NCI-H510A (cell line): ENCODE results near the gene PCBP3.
"Not testable (repeated sequence)": the region's sequence is repeated elsewhere in the genome, so short reads cannot be mapped to it uniquely, and the experiment has no call there.

ENCODE experiments used
- DNase-seq: peaks from one replicate; lab custom pipeline; 2025; lab: John Stamatoyannopoulos, UW

PCBP3 gene

DNA sequence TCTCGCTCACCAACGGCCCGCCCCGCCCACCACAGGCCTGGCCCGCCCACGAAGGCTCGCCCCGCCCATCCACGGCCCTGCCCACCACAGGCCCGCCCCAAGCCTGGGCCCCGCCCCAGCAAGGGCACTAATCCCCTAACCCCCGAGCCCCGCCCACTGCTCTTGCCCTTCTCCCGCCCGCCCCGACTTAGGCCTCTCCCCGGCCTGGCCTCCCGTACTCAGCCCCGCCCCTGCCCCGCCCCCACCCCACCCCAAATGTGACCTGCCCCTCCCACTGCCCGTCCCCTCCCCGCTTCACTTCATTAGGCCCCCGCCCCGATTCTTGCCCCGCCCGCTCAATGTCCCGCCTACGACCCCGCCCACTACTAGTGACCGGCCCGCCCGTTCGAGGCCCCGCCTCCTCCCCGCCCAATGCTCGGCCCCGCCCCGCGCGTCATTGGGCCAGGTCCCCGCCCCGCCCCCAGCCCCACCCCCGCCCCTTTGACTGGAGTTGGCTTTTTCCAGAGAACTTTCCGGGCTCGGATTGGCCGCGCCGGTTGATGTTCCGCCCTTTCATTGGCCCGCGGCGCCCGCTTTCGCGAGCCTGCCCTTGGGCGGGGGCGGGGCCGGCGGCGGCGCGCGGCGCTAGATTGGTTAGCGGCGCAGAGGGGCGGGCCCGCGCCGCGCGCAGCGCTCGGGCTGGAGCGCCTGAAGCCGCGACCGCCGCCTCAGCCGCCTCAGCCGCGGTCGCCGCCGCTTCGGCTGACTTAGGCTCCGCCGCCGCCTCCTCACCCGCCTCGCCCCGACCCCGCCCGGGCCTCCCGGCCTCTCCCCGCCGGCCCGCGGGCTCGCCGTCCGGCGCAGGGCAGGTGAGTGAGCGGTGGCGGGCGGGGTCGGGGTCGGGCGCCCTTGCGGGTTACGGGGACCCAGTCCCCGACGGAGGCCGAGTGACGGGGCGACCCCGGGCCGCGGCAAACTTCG lies at the start of gene PCBP3:
TSS of gene PCBP3 (plus strand) at position 705 of the 960 bp plus-strand sequence. CDS start 206,361 bp downstream, outside the sequence.
- DNase-seq = peak; percentile 92

DNA sequence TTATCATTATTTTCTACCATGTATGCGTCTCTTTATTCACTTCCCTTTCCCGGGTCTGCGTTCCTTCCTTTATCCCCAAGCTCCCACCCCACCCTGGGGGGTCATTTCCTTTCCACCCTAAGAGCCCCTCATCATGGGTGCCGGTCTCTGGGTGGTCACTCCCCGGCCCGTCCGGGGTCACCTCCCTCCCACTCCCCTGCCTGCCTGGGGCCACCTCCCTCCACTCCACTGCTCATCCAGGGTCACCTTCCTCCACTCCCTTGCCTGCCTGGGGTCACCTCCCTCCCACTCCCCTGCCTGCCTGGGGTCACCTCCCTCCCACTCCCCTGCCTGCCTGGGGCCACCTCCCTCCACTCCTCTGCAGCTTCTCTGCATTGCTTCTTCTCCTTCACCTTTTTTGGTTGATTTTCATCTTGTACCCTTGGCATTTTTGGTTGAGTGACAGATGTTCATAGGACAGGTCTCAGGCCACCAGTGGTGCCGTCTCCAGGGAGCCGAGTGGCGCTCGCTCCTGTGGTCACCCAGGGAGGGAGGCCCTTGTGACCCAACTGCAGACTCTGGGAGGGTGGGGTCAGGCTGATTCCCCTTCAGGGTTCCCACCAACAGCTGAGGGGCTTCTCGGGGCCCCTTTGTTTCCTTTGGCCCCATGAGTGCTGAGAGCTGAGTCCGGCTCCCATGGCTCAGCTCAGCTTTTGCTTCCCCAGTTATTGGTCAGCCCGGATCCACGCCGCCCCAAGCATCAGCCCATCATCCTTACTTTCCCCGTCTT lies 48.6 kb upstream of the PCBP3 start:
- no peak for DNase-seq

DNA sequence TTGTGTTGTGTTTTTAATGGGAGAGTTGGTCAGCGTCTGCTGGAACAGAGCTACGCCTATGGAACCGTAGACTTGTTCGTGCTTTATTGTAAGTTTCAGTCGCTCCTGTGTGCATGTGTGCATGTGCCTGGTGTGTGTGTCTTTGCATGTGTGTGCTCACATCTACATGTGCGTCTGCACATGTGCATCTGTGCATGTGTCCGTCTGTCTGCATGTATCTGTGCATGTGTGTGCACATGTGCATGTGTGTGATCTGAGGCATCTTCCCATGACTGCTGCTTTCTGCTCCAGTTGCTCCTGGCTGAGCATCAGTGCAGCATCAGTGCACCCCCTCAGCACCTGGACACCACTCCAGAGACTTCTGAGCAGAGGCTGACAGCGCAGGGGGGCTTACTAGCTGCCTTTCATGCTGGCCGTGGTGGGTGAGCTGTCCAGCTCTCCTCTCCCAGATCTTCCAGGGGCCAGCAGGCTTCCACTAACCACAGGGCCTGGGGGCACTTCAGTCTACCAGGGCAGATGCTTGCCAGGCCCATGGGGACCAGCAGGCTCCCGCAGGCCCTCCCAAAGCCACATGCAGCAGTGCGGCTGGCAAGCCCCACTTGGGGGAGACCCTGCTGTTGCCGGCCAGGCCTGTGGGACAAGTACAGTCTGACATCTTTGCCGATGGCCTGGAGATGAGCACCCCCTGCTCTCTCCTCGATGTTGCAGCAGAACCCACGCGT lies 47.8 kb upstream of the PCBP3 start:
- no peak for DNase-seq

DNA sequence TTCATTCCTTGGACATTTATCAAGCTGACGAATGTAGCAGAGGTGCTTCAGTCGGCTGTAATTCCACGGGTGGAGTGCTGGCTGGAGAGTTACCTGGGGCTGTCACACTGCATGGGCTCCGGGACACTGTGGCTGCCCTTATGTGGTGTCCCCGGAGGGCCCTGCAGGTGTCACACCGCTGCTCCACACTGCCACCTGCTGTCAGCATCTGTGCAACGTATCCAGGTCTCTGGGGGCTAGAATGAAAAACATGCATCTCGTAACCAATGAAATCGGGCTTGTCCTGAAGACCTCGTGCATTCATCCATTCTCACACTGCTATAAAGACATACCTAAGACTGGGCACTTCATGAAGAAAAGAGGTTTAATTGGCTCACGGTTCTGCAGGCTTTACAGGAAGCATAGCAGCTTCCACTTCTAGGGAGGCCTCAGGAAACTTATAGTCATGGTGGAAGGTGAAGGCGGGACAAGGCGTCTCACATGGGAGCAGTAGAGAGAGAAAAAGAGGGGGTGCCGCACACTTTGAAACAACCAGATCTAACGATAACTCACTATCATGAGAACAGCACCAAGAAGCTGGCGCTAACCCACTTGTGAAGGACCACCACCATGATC lies 46.7 kb upstream of the PCBP3 start:
- DNase-seq = no peak

DNA sequence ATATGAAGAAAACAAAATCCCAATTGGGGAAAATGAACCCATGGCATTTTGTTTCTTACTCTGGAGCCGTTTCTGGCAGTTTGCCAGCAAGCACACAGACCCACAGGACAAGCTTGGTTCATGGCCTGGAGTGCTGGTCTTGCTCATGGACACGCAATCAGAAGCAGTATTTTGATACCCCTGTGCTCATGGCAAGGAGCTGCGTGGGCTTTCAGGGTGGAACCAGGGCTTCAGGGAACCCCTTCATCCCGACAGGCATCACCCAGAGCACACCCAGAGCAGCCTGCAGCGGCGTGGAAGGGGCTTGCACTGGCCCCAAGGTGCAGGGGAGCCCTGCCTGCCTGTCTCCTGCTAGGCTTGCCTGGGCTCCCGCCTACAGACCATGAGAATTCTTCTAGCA lies 45.4 kb upstream of the PCBP3 start:
- no peak for DNase-seq

DNA sequence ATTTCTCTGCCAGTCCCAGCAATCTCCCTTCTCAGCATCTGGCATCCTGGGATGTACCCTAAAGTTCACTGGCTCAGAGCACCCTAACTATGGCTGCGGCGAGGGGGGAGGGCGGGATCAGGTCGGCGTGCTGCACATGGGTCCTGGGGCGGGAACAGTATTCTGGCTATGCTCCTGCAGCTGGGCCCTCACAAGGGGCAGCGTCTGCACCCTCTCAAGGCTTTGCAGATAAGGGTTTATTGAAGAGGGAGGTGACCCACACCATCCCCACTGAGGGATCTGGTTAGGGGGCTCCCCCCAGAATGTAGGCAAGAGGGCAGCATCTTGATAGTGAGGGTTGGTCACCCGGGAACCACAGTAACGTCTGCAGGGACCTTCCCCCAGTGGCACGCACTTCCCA lies 44.9 kb upstream of the PCBP3 start:
- no peak for DNase-seq

DNA sequence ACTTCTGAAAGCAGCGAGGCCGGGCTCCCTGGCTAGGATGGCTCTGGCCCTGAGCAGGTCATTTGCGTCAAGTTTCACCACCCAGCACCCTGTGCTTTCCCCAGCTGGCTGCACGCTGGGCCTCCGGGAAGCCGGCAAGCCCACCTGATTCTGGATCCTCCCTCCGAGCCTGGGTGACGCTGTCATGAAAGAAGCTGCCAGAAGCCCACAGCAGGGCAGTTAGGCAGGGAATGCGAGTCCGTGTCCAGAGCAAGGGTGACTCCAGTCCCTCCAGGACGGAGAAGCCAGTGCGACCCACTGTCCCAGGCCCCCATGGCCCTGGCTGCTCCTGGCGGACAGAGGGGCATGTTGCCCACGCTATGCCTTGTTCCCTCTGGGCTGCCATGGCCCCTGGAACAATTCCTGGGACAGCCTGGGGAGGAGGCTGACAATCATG lies 44.4 kb upstream of the PCBP3 start:
- DNase-seq = no peak

DNA sequence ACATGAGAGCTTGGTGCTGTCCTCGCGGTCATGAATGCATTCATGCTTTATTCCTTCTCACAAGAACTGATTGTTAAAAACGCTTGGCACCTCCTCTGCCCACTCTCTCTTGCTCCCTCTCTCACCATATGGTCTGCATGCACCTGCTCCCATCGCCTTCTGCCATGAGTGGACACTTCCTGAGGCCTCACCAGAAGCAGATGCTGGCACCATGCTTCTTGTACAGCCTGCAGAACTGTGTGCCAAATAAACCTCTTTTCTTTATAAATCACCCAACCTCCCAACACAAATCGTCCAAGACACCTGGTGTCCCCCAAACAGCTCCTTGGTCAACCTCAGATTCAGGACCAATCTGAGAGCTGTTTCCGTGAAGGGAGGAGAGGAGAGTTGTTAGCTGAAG lies 43.3 kb upstream of the PCBP3 start:
- DNase-seq = no peak

DNA sequence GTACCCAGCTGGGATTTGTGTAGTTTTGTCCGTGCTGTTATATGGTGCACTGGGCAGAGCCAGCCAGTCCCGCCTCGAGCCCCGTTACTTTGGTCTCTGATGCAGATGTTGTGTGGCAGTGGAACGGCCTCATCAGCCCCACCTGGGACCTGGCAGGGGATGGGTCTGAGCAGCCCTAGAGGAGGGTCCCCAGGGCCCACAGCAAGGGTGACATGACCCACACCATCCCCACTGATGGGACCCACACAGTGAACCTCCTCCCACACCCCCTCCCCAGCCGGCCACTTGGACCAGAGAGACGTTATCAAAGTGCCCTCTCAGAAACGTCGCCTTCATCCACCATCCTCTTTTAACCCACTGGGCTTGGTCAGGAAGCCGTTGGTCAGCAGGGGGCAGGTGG lies 42.0 kb upstream of the PCBP3 start:
- DNase-seq = no peak

DNA sequence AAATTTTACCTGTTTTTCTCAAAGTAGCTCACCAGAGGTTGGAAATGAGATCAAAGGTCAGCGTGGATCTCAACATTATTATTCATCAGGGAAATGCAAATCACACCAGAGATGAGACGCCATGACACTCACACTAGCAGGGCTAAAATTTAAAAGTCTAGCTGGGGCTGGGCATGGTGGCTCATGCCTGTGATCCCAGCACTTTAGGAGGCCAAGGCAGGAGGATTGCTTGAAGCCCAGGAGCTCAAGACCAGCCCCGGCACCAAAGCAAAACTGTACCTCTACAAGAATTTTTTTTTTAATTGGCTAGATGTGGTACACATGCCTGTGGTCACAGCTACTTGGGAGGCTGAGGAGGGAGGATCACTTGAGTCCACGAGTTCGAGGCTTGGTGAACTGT lies 41.4 kb upstream of the PCBP3 start:
- no peak for DNase-seq

DNA sequence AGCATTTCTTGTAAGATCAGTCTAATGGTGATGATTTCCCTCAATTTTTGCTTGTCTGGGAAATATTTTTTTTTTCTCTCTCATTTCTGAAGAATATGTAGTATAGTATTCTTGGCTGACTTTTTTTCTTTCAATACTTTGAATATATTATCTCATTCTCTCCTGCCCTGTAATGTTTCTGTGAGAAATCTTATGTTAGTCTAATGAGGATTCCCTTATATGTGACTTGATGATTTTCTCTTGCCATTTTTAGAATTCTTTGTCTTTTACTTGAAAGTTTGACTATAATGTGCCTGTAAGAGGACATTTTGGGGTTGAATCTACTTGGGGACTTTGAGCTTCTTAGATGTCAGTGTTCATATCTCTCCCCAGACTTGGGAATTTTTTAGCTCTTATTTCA lies 40.0 kb upstream of the PCBP3 start:
- no peak for DNase-seq

DNA sequence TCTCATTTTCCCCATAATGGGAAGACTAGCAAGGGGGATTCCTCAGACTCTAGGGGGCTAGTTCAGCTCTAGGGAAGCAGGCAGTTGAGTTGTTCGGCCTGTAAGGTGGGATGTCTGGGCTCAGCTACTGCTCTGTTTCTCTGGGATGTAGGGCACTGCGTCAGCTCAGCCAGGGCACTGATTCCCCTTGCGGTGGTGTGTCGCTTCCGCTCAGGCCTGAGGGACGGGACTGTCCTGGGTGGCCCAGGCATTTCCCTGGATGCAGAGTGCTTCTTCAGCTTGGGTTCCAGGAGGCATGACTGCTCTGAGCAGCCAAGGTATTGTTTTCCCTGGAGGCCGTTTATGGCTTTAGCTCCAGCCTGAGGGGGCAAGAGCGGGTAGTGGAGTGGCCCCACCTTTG lies 38.8 kb upstream of the PCBP3 start:
- DNase-seq = not testable (repeated sequence)

DNA sequence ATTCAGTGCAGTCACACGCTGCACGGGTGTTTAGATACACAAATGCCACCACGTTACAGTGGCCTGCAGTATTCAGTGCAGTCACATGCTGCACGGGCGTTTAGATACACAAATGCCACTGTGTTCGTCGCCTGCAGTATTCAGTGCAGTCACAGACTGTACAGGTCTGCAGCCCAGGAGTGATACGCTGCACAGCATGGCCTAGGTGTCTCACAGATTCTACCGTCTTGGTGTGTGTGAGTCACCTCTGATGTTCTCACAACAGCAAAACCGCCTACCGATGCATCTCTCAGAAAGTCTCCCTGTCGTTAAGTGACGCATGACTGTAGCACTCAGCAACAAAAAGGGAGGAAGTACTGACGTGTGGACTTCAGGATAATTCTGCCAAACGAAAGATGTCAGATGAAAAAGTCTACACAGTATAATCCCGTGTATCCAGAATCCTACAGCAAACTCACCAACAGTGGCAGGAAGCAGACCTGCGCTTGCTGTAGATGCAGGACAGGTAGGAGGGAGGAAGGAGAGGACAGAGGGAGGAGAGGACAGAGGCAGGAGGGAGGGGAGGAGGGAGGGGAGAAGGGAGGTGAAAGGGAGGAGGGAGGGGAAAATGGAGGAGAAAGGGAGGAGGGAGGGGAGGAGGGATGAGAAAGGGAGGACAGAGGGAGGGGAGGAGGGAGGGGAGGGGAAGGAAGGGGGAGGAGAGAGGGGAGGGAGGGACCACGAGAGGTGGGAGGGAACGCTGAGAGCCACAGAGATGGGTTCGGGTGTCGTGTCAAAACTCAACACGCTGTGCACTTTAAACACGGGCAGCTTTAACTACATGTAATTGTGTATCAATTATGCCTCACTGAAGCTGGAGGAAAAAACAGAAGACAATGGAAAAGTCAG lies 36.3 kb upstream of the PCBP3 start:
- DNase-seq = no peak

DNA sequence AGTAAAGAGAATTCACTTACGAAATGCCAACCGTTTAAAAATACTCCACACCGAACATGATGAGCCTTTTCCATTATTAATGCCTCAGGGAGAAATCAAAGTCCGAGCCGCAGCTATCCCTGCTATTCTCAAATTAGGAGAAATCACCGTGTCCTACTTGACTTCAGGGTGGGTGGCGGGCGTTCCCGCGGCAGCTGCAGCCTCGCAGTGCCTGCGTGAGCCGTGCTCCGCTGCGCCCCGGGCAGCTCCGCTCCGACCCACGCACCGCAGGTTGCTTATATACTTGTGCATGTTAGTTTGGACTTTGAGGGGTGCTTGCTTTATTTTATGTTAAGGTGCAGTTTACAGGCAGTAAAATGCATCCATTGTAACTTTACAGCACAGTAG lies 35.6 kb upstream of the PCBP3 start:
- no peak for DNase-seq

DNA sequence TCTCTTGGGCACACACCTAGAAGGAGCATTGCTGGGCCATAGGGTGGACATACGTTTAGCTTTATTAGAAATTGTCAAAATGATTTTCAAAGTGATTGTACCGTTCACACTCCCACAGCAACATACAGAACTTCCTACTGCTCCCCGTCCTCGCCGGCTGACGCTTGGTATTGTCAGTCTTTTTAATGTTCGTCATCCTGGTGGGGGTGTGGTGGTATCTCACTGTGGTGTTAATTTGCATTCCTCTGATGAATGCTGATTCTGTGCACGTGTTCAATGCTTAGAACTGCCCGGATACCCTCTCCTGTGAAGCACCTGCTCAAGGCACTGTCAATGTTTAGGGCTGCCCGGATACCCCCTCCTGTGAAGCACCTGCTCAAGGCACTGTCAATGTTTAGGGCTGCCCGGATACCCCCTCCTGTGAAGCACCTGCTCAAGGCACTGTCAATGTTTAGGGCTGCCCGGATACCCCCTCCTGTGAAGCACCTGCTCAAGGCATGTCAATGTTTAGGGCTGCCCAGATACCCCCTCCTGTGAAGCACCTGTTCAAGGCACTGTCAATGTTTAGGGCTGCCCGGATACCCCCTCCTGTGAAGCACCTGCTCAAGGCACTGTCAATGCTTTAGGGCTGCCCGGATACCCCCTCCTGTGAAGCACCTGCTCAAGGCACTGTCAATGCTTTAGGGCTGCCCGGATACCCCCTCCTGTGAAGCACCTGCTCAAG lies 34.6 kb upstream of the PCBP3 start:
- DNase-seq = not testable (repeated sequence)

DNA sequence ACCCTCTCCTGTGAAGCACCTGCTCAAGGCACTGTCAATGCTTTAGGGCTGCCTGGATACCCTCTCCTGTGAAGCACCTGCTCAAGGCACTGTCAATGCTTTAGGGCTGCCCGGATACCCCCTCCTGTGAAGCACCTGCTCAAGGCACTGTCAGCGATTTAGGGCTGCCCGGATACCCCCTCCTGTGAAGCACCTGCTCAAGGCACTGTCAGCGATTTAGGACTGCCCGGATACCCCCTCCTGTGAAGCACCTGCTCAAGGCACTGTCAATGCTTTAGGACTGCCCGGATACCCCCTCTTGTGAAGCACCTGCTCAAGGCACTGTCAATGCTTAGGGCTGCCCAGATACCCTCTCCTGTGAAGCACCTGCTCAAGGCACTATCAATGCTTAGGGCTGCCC lies 33.9 kb upstream of the PCBP3 start:
- not testable (repeated sequence) for DNase-seq

DNA sequence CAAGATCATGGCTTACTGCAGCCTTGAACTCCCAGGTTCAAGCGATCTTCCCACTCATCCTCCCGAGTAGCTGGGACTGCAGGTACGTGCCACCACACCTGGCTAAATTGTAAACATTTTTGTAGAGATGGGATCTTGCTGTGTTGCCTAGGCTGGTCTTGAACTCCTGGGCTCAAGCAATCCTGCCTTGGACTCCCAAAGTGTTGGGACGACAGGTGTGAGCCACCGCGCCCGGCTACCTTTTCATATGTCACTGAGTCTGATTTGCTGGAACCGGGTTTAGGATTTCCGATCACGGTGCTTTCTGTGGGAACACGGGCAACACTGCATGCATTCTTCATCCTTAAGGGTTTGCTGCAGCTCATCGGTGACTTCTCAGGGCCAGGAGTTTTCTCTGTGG lies 32.2 kb upstream of the PCBP3 start:
- DNase-seq = no peak

DNA sequence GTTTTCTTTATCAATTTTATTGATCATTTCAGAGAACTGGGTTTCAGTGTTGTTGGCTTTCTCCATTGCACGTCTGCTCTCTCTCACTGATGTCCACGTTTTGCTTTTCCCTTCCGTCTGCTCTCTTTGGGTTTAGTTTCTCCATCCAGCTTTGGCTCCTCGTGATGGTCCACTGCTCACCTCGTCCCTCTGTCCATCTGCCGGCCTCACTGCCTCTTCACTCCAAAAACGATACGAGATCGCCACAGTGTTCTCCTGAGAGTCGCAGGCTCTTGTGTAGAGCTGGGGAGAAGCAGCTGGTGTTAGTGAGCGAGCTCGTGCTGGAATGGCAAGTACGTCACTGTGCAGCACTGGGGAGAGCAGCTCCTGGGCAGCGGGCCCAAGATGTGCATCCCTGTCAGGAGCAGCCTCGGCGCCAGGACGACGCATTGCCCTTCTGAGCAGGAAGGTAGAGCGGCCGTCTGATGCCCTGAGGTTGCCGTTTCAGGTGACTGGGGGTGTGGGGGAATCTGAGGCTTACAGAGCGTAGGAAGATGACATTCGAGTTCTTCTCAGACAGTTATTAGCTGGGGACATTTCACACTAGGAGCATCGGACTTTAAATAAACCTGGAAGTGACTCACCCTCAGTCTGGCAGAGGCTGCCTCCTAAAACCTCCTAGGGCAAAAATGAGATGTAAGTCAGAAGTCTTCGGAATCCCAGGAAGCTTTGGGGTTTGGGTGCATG lies 31.4 kb upstream of the PCBP3 start:
- no peak for DNase-seq

DNA sequence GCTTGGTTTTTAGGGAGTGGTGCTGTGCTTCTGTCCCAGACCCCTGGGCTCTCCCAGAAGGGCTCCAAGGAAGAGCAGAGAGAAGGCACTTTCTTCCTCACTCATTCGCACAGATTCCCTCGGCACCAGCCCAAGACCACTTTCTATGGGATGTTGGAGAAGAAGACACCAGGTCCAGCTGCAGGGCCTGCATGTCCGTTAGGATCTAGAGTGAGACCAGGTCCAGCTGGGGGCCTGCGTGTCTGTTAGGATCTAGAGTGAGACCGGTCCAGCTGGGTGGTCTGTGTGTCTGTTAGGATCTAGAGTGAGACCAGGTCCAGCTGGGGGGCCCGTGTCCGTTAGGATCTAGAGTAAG lies 30.9 kb upstream of the PCBP3 start:
- not testable (repeated sequence) for DNase-seq

DNA sequence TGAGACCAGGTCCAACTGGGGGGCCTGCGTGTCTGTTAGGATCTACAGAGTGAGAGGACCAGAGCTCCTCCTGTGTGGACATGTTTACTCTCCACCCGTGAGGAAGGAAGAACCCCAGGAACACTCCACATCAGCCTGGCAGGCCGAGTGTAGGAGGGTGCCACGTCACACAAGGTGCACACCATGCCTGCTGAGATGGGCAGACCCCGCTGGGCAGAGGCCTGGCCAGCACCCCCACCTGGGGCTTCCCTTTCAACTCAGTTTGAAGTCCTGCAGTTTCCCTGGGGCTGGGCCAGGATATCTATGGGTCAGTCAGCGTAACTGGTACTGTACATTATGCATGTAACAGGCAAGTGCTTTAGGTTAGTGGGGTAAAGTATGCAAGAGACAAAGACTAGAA lies 30.1 kb upstream of the PCBP3 start:
- no peak for DNase-seq
